ENCODE measurements around the gene DCUN1D5.

DNA sequence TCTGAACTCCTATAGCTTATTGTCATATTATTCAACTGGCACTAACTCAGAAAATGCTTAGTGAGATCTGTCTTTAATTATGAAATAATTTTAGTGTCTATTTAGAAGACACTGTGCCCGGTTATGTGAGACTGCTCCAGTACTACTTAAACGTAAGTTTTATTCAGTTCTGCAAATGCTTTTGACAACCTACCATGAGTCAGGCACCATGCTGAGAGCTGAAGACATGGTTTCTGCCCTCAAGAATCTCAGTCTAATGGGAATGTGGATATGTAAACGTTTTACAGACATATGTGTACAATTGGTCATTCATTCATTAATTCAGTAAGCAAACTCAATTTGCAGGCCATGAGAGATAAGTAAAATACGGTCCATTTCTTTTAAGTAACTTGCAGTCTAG, 40.0 kb downstream of the DCUN1D5 start:
- TF ChIP-seq, protein P1, sequence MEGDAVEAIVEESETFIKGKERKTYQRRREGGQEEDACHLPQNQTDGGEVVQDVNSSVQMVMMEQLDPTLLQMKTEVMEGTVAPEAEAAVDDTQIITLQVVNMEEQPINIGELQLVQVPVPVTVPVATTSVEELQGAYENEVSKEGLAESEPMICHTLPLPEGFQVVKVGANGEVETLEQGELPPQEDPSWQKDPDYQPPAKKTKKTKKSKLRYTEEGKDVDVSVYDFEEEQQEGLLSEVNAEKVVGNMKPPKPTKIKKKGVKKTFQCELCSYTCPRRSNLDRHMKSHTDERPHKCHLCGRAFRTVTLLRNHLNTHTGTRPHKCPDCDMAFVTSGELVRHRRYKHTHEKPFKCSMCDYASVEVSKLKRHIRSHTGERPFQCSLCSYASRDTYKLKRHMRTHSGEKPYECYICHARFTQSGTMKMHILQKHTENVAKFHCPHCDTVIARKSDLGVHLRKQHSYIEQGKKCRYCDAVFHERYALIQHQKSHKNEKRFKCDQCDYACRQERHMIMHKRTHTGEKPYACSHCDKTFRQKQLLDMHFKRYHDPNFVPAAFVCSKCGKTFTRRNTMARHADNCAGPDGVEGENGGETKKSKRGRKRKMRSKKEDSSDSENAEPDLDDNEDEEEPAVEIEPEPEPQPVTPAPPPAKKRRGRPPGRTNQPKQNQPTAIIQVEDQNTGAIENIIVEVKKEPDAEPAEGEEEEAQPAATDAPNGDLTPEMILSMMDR (IDR thresholded peaks at IDR 0.05), result no peak
- no peak for TF ChIP-seq POLR2A (IDR thresholded peaks at IDR 0.05)

Measured in right lobe of liver (tissue), 4 donors.